Measurements from ENCODE around the gene CDK5R2.
"Not testable (repeated sequence)": the region's sequence is repeated elsewhere in the genome, so short reads cannot be mapped to it uniquely, and the experiment has no call there.

The CDK5R2 gene

DNA sequence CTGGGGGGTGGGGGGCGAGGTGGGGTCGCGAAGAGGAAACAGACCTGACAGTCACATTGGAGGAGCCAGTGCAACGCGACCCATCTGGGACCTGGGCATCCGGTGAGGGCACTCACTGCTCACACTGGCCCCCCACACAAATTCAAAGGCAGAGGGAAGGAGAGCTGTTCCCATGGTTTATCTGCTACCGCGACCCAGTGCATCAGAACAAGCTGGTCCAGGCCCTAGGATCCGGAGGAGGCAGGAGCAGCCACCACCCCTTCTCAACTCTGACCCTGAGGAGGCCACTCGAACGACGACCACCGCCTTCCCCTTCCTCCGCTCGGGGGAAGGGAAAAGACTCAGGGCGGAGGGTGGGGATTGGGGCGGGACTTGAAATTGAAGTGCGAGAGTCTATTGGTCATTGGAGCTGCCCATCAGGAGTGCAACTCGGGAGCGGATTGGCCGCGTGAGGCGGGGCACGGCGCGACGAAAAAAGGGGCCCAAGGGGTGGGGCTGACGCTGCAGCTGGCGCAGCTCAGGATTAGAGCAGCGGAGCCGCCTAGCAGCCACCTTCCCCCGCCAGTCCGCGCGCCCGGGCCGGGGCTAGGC is at the start of gene CDK5R2:
Gene CDK5R2 (plus strand): TSS at position 526 of the 591 bp plus-strand sequence. CDS start 155 bp downstream, outside the sequence.
- DNase-seq, result peak; percentile 90 to 97 (median 95)

DNA sequence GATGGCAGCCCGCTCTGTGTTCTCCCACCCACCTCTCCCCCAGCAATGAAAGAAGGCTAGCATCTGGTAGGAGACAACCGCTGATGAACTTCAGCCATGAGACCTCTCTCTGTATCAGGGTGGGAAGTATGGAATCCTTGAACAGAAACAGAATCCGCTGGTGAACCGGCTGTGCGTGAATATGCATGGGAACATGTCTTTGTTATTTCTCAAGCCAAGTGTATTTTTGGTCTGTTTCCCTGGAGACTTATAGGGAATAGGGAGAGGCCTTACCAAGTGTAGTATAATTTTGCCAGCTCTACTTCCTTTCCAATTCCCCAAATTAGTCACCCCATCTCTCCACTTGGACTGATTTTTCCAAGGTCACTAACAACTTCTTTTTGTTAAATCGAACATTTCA is 48.7 kb upstream of the CDK5R2 start:
- DNase-seq, result no peak

DNA sequence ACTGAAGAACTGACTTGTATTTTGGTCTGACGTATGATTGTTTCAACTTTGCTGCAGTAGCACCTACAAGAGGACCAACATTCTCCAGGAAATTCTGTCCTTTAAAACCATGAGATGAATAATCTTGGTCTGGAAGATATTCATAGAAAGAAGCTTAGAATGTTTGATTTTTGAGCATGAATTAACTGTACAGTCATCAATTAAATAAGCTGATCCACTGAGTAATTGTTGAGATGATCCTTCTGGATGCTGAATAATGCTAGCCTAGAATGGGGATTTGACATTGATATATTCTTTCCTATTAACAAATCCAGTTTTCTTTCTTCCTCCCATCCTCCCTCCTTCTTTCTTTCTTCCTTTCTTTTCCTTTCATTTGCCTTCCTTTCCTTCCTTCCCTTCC is 39.0 kb upstream of the CDK5R2 start:
- DNase-seq, result no peak

DNA sequence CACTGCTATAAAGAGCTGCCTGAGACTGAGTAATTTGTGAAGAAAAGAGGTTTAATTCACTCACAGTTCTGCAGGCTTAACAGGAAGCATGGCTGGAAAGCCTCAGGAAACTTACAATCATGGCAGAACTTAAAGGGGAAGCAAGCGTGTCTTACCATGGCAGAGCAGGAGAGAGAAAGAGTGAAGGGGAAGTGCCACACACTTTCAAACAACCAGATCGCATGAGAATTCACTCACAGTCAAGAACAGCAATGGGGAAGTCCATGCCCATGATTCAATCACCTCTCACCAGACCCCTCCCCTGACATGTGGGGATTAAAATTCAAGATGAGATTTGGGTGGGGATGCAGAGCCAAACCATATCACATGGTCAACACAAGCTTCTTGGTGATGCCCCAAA is 34.7 kb upstream of the CDK5R2 start:
- DNase-seq, result no peak

DNA sequence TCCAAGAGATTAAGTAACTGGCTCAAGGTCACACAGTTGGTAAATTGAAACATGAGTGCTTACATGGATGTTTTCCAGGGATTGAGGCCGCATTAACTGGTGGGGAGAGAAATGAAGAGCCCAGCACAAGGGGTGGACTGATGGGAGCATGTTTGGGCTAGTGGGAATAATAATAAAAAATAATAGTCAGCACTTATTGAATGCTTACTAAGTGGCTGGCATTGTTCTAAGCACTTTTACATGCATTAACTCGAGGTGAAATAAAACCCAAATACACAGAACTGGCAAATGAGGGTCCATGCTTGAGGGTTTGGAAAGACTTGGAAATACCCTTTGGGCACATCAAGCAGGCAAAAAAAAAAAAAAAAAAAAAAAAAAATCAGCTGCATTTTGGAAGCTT is 34.0 kb upstream of the CDK5R2 start:
- no peak for DNase-seq

DNA sequence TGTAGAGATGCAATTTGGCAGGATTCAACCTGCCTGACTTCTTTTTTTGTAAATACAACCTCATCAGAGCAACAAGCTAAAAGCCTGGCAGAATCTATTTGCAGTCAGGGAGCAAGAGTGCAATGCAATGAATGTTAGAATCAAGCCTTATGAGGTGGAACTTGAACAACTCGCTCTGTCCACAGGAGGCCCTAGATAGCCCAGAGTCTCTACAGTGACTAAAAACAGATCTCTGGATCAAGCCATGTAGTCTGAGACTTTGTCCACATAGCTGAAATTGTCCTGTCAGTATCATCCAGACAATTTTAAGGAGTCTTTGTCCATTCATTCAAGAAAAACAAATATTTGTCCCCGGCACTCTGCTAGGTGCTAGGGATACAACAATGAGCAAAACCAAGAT is 32.0 kb upstream of the CDK5R2 start:
- DNase-seq, result peak in 2 of 3 experiments; percentile 57 to 91

DNA sequence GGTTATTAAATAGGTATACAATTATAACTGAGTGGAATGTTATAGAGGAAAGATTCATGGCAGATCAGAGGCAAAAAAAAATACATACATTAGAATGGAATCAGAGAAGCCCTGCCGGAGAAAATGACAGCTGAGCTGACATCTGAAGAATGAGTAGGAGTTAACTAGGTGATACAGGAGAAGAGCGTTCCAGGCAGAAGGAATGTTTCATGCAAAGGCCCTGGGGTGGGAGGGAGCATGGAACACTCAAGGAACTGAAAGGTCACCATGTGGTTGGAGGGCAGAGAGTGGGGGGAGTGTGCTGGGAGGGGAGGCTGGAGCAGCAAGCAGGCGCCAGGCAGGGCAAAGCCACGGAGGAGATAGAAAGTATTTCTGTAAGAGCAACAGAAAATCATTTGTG is 31.6 kb upstream of the CDK5R2 start:
- peak in 2 of 3 experiments; percentile 52 to 91 for DNase-seq

DNA sequence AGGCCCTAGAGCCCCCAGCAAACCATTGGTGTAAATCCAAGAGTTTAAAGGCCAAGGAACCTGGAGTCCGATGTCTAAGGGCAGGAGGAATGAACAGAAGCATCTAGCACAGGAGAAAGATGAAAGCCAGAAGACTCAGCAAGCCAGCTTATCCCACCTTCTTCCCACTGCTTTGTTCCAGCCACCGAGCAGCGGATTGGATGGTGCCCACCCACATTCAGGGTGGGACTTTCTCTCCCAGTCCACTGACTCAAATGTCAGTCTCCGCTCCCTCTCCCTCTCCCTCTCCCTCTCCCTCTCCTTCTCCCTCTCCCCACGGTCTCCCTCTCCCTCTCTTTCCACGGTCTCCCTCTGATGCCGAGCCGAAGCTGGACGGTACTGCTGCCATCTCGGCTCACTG is 29.0 kb upstream of the CDK5R2 start:
- not testable (repeated sequence) for DNase-seq

DNA sequence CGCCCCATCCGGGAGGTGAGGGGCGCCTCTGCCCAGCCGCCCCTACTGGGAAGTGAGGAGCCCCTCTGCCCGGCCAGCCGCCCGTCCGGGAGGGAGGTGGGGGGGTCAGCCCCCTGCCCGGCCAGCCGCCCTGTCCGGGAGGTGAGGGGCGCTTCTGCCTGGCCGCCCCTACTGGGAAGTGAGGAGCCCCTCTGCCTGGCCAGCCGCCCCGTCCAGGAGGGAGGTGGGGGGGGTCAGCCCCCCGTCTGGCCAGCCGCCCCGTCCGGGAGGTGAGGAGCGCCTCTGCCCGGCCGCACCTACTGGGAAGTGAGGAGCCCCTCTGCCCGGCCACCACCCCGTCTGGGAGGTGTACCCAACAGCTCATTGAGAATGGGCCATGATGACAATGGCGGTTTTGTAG is 27.7 kb upstream of the CDK5R2 start:
- DNase-seq, result not testable (repeated sequence)

DNA sequence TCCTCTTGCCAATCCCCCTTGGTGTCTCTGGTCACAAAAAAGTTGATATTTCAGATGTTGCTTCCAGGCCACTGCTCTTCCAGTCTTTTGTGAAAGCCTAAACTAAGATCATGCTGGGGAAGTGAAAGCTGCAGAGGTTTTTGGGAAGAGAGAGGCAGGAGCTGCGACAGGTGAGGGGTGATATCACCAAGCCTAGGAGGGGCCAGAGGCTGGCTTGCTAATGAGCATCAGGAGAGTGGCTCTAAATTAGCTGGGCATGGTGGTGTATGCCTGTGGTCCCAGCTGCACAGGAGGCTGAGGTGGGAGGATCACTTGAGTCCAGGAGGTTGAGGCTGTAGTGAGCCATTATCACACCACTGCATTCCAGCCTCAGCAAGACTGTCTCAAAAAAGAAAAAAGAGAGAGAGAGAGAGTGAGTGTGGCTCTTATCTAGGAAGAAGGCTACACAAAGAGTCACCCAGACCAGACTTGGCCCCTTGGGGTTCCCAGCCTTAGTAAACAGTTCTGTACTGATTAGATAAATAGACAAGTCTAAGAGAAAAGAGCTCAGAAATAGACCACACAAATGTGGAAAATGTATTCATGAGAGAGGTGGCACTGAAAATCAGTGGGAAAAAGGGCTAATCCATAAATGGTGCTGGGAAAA is 14.6 kb upstream of the CDK5R2 start:
- DNase-seq, result no peak

DNA sequence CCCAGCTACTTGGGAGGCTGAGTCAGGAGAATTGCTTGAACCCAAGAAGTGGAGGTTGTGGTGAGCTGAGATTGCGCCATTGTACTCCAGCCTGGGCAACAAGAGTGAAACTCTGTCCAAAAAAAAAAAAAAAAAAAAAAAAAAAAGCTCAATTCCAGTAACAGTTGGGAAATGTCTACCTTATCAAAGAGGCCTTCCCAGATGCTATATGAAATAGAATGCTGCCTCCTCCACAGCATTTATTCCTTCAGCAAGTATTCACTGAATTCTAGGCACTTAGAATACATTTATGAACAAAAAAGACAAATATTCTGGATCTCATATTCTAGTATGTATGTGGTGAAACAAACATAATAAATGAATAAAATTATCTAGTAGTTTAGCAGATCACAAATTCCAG is 12.8 kb upstream of the CDK5R2 start:
- DNase-seq, result no peak

DNA sequence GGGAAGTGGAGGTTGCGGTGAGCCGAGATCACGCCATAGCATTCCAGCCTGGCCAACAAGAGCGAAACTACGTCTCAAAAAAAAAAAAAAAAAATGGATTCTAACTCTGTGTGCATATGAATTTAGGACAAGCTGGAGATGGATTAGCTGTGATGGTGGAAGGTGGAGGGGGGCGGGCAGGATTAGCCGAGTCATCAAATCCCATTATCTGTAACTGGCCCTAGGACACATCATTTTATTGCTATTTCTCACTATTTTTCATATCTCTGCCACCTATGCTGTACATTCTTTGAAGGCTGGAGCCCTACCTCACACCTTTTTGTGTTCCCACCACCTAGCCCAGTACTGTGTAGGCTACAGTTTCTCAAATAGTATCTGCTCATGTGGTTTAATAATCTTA is 7.3 kb upstream of the CDK5R2 start:
- no peak for DNase-seq

DNA sequence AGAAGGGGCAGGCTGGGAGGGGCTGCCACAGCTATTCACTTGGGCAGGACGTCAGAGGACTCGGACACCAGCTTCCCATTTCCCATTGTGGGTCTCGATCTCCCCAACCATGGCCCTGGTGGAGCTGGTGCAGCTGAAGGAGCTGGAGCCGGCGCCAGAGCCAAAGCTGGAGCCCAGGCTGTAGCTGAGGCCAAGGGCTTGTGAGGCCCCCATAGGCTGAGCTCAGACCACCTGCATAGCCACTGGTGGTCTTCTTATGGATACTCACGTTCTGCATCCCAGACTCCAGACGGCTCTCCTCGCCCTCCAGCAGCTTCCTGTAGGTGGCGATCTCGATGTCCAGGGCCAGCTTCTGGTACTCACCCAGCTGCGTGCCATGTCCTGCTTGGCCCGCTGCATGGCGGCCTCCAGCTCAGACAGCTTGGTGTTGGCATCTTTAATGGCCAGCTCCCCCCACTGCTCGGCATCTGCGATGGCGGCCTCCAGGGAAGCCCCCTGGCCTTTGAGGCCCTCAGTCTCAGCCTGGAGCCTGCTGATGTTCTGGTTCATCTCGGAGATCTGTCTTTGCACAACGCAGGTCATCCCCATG is 6.0 kb upstream of the CDK5R2 start:
- DNase-seq, result no peak

DNA sequence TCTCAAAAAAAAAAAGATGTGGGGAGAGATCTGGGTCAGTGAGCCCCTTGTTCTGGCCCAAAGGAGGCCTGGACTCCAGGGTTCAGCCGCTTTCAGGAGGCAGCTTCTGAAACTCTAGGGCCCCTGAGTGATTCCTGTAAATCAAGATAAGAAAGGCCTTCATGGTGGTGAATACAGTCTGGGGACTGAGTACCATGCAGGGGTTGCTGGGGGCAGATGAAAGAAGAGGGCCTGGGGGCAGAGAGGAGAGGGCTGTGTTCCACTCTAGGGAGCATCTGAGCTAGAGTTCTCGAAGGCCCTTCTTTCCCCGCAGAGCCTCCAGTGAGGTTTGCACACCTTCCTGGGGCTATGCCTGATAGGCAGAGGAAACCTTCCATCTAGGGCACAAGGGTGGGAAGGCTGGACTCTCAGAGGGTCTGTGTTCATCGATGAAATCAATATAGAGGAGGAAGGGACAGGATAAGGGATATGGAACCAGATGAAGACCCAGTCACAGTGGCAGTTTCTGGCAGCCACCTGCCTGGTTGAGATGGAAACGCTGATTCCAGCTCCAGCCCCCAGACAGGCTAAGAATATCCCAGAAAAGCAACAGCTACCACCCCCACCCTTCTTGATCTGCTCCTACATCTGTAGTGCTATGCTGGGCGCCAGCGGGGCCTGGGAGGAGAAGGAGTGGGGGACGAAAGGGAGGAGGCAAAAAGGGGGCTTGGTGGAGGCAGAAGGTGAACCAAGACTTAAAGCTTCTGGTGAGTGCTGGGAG is 4.7 kb upstream of the CDK5R2 start:
- DNase-seq, result no peak

DNA sequence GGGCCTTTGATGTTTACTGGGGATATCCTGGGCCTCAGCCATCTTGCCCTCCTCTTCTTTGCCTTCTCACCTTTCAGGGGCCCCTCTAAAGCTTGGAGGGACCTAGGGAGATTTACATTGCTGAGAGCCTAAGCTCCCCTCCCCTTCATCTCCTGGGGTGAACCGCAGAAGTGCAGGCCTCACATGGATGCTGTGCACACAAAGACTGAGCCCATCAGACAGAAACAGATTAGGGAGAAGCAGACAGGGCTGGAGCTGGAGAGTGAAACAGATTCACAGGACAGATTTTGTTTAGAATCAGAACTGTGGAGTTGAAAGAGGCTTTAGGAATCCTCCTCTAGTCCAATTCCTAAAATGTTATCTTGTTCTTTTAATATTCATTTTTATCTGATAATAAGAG is 3.4 kb upstream of the CDK5R2 start:
- no peak for DNase-seq

DNA sequence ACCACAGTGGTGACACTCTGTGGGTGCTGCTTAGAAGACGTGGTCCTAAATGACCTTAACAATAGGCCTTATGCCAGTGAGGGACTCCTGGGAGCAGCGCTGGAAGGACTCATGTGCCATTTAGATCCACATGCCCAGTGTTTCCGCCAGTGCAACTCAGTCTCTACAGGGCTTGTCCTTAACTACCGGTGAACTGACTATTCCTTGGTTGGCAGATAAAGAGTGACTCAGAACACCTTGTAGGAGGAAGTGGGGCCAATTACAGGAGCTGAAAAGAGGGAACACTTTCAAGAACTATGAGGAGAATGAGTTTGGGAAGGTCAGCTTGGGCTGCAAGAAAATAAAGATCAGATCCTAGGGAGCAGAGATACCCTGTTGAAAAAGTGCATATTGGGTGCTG is 1.8 kb upstream of the CDK5R2 start:
- no peak for DNase-seq

DNA sequence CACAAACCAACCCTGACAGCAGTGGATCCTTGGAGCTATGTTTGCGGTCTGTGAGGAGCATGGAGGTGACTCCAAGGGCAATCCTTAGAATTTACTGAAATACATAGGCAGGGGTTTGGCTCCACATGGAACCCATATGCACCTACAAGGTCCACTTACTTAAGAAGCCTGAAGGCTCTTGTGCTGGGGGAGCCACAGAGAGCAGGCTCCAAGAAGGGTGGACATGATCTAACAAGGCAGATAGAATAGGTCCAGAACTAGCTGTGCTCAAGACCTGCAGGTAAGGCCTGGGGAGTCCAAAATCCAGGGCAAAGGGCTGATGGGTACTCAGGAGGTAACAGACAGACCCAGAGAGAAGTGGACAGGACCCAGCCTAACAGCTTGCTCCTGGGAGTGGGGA is 1.2 kb upstream of the CDK5R2 start:
- no peak for DNase-seq

DNA sequence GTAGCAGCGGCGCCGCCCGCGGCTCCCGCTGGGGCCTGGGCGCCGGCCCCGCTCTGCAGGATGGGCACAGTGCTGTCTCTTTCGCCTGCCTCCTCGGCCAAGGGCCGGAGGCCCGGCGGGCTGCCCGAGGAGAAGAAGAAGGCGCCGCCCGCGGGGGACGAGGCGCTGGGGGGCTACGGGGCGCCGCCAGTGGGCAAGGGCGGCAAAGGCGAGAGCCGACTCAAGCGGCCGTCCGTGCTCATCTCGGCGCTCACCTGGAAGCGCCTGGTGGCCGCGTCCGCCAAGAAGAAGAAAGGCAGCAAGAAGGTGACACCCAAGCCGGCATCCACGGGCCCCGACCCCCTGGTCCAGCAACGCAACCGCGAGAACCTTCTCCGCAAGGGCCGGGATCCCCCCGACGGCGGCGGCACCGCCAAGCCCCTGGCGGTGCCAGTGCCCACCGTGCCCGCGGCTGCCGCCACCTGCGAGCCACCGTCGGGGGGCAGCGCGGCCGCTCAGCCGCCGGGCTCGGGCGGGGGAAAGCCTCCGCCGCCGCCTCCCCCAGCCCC is 369 bp downstream of the CDK5R2 start:
- DNase-seq, result peak in 1 of 3 experiments; percentile 79

DNA sequence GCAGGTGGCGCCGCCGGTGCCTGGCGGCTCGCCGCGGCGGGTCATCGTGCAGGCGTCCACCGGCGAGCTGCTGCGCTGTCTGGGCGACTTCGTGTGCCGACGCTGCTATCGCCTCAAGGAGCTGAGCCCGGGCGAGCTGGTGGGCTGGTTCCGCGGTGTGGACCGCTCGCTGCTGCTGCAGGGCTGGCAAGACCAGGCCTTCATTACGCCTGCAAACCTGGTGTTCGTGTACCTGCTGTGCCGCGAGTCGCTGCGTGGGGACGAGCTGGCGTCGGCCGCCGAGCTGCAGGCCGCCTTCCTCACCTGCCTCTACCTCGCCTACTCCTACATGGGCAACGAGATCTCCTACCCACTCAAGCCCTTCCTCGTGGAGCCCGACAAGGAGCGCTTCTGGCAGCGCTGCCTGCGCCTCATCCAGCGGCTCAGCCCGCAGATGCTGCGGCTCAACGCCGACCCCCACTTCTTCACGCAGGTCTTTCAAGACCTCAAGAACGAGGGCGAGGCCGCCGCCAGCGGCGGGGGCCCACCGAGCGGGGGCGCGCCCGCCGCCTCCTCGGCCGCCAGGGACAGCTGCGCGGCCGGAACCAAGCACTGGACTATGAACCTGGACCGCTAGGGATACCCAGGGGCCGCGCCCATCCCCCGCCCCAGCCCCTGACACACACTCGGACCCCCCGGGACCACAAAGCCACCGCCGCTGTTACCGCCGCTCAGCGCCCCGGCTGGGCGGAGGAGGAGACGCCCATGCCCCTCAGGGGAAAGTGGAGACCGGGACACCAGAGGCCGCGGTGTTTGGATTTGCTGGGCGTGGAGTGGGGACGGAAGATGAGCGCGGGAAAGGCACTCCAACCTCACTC is 1.1 kb downstream of the CDK5R2 start:
- DNase-seq, result peak; percentile 22 to 80 (median 73)

DNA sequence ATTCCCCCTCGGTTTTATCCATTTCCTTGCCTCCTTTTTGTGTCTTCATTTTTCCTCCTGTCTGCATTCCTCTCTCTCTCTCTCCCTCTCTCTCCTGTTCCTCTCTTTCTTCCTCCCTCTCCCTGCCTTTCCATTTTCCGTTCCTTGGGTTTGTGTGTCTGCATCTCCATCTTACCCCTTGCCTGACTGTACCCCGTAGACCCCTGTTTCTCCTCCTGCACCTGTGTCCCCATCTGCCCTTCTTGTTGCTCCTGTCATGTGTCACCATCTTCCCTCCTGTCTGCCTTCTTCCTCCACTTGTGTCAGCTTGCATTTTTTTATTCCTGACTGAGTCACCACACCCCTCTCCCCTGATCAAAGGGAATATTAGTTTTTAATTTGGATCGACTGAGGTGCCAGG is 1.8 kb downstream of the CDK5R2 start:
- DNase-seq, result no peak

DNA sequence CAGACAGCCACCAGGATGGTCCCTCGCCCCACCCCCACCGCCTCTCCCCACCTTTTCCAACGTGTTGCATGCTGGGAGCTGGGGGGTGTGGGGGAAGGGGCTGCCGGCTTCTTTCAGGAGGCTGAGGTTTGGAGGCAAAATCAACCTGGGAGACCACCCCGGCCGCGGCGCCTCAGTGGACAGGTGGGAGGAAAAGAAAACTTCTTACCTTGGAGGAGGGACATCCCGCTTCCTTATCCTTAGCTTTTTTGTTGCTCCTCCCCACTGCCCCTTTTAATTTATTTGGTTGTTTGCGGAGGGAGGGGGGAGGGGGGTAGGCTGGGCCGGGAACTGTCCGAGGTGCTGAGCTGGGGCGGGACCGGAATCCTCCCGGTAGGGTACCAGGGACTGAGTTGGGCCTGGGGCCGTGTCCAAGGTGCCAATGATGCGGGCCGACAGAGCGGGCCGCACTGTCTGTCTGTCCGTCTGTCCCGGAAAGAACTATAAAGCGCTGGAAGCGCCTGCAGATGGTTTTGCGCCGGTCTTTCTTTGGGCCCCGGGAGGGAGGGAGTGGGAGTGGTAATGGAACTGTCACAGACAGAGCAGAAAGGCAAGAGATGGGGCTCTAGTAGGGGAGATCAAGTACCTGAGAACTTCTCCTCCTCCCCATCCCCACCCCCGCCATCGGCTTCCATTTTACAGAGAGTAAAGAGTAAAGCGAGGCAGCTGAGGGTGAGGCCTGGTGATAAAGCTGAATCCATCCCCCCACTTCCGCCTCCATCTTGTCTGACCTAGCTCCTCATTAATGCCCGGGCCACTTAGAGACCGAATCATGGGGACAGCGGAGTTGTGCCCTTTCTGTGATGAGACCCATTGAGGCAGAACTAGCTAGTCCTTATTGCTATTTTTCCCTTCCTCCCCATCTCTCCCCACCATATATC is 2.4 kb downstream of the CDK5R2 start:
- peak; percentile 34 to 71 (median 57) for DNase-seq

Measured in NCI-H1417 (cell line).